OCI-LY1 (cell line): ENCODE data around the gene UBXN10.

Source experiments
- H2AFZ ChIP-seq: fragments of 200-600 bp; sonication (generic), shearing (Covaris generic); 2 replicates; pipeline ENCODE4 v1.6.0; 2014; ENCODE audit warnings: antibody characterized with exemption, mild to moderate bottlenecking, low read length
- H3F3A ChIP-seq: fragments of 200-600 bp; sonication (generic), shearing (Covaris generic); 2 replicates; pipeline ENCODE4 v1.6.0; 2014; ENCODE audit warnings: mild to moderate bottlenecking, antibody characterized with exemption, low read length, moderate library complexity; ENCODE audit not compliant: insufficient read depth
- H3K27ac ChIP-seq: fragments of 200-600 bp; sonication (generic); 2 replicates; pipeline ENCODE4 v1.5.1; 2014; ENCODE audit warnings: low read length, mixed run types, mild to moderate bottlenecking, low read depth; ENCODE audit not compliant: poor library complexity, severe bottlenecking
- H3K27me3 ChIP-seq: fragments of 200-600 bp; sonication (generic); 2 replicates; pipeline ENCODE4 v1.6.0; 2014; ENCODE audit warnings: antibody characterized with exemption, mild to moderate bottlenecking, low read length, moderate library complexity; ENCODE audit not compliant: insufficient read depth
- H3K36me3 ChIP-seq: fragments of 200-600 bp; sonication (generic); 2 replicates; pipeline ENCODE4 v1.6.1; 2014; ENCODE audit warnings: mild to moderate bottlenecking, antibody characterized with exemption, low read length, moderate library complexity, mixed read lengths; ENCODE audit not compliant: insufficient read depth
- H3K4me1 ChIP-seq: fragments of 200-600 bp; sonication (generic); 2 replicates; pipeline ENCODE4 v1.5.1; 2014; ENCODE audit warnings: mild to moderate bottlenecking, low read length, moderate library complexity; ENCODE audit not compliant: insufficient read depth, severe bottlenecking
- H3K4me2 ChIP-seq: fragments of 200-600 bp; sonication (generic), shearing (Covaris generic); 2 replicates; pipeline ENCODE4 v1.6.1; 2014; ENCODE audit warnings: low read length
- H3K4me3 ChIP-seq: fragments of 200-600 bp; sonication (generic); 2 replicates; pipeline ENCODE4 v1.5.1; 2014; ENCODE audit warnings: low read length, low read depth, mild to moderate bottlenecking, mixed read lengths; ENCODE audit not compliant: poor library complexity, severe bottlenecking
- H3K79me2 ChIP-seq: fragments of 200-600 bp; shearing (Covaris generic); 2 replicates; pipeline ENCODE4 v1.6.1; 2016; ENCODE audit warnings: mixed run types, low read length, mixed read lengths; ENCODE audit not compliant: insufficient read depth
- H3K9ac ChIP-seq: fragments of 200-600 bp; sonication (generic), shearing (Covaris generic); 2 replicates; pipeline ENCODE4 v1.6.1; 2014; ENCODE audit warnings: mild to moderate bottlenecking, low read length, mixed read lengths
- H3K9me2 ChIP-seq: fragments of 200-600 bp; sonication (generic), shearing (Covaris generic); 2 replicates; pipeline ENCODE4 v1.6.1; 2014; ENCODE audit warnings: low read depth, mild to moderate bottlenecking, low read length, mixed read lengths
- H3K9me3 ChIP-seq: fragments of 200-600 bp; shearing (Covaris generic); 2 replicates; pipeline ENCODE4 v1.6.1; 2014; ENCODE audit warnings: low read length, mixed read lengths
- H4K20me1 ChIP-seq: fragments of 200-600 bp; sonication (generic), shearing (Covaris generic); 2 replicates; pipeline ENCODE4 v1.6.0; 2016; ENCODE audit warnings: mild to moderate bottlenecking, low read length; ENCODE audit not compliant: insufficient read depth
- EZH2 ChIP-seq: fragments of 200-600 bp; sonication (generic), shearing (Covaris generic); IDR thresholded peaks from 2 replicates; pipeline ENCODE4 v1.8.0; 2017; ENCODE audit warnings: borderline replicate concordance, mixed run types, mild to moderate bottlenecking, antibody characterized with exemption, low read length, moderate library complexity, mixed read lengths
- TF ChIP-seq, protein P1 (sequence below): fragments of 200-600 bp; sonication (generic), shearing (Covaris generic); IDR thresholded peaks from 2 replicates; pipeline ENCODE4 v1.5.1; 2017; ENCODE audit warnings: mild to moderate bottlenecking, antibody characterized with exemption, low read length, moderate library complexity, mixed read lengths

The UBXN10 gene

GRCh38 chr1:20152599-20152930 is 33.3 kb upstream of the UBXN10 start:
- Histone ChIP-seq H3K9ac (no peak overlapping the region), H3K36me3 (no peaks in the 10 kb centered on the region), H3K9me2 (no peaks in the 10 kb centered on the region), H3F3A (no peaks in the 10 kb centered on the region), H3K27ac (no peak overlapping the region), H3K4me2 (no peak overlapping the region), H3K4me3 (no peak overlapping the region), H3K27me3 (no peaks in the 10 kb centered on the region), H3K79me2 (no peaks in the 10 kb centered on the region), H4K20me1 (no peaks in the 10 kb centered on the region), H2AFZ (no peak overlapping the region), H3K9me3 (no peaks in the 10 kb centered on the region), H3K4me1 (peaks cover 6% of the 10 kb centered on the region)
- TF ChIP-seq EZH2 = no peak
- TF ChIP-seq, protein P1, sequence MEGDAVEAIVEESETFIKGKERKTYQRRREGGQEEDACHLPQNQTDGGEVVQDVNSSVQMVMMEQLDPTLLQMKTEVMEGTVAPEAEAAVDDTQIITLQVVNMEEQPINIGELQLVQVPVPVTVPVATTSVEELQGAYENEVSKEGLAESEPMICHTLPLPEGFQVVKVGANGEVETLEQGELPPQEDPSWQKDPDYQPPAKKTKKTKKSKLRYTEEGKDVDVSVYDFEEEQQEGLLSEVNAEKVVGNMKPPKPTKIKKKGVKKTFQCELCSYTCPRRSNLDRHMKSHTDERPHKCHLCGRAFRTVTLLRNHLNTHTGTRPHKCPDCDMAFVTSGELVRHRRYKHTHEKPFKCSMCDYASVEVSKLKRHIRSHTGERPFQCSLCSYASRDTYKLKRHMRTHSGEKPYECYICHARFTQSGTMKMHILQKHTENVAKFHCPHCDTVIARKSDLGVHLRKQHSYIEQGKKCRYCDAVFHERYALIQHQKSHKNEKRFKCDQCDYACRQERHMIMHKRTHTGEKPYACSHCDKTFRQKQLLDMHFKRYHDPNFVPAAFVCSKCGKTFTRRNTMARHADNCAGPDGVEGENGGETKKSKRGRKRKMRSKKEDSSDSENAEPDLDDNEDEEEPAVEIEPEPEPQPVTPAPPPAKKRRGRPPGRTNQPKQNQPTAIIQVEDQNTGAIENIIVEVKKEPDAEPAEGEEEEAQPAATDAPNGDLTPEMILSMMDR = 0 out of 2 replicates have a peak, but pooled peaks have one; percentile 14

- Histone ChIP-seq H3K79me2 (no peaks in the 10 kb centered on the region), H3K4me3 (no peak overlapping the region), H3K9ac (no peak overlapping the region)
Measured at GRCh38 chr1:20153000-20153418, 32.9 kb upstream of the UBXN10 start.

GRCh38 chr1:20154301-20154831 is 31.5 kb upstream of the UBXN10 start:
- H3K27ac ChIP-seq = no peak overlapping the region
- TF ChIP-seq, protein P1 = no peak
- no peak for TF ChIP-seq EZH2
- H2AFZ ChIP-seq = no peak overlapping the region
- no peak overlapping the region for H3K4me2 ChIP-seq
- peaks cover 6% of the 10 kb centered on the region for H3K4me1 ChIP-seq
- 0 out of 2 replicates have a peak, but pooled peaks cover 3% of the 10 kb centered on the region for H3K9me3 ChIP-seq
- H3K27me3 ChIP-seq = no peaks in the 10 kb centered on the region
- H3K9ac ChIP-seq = no peak overlapping the region
- no peaks in the 10 kb centered on the region for H3K79me2 ChIP-seq
- no peaks in the 10 kb centered on the region for H3F3A ChIP-seq
- H3K4me3 ChIP-seq = no peak overlapping the region
- no peaks in the 10 kb centered on the region for H3K36me3 ChIP-seq
- no peaks in the 10 kb centered on the region for H4K20me1 ChIP-seq
- H3K9me2 ChIP-seq = no peaks in the 10 kb centered on the region

More at GRCh38 chr1:20153000-20153418, 32.9 kb upstream of the UBXN10 start:
- no peaks in the 10 kb centered on the region for H4K20me1 ChIP-seq
- H3K9me3 ChIP-seq = no peaks in the 10 kb centered on the region
- H3K4me2 ChIP-seq = no peak overlapping the region
- TF ChIP-seq, protein P1 = no peak
- TF ChIP-seq EZH2 = no peak
- peaks cover 6% of the 10 kb centered on the region for H3K4me1 ChIP-seq
- no peaks in the 10 kb centered on the region for H3K27me3 ChIP-seq
- no peaks in the 10 kb centered on the region for H3K9me2 ChIP-seq
- no peak overlapping the region for H3K27ac ChIP-seq
- H2AFZ ChIP-seq = no peak overlapping the region
- no peaks in the 10 kb centered on the region for H3K36me3 ChIP-seq
- no peaks in the 10 kb centered on the region for H3F3A ChIP-seq
